Astrocyte of the spinal cord (primary cell): ENCODE measurements around the gene PDILT.

Experiments
- DNase-seq: peaks from one replicate; pipeline ENCODE4 v3.0.0; 2011; ENCODE audit warnings: low read depth, low spot score
- H3K4me3 ChIP-seq: 2 replicates; pipeline ENCODE4 v1.5.1; 2011; ENCODE audit warnings: low read depth, mild to moderate bottlenecking, low read length, moderate library complexity
- in situ Hi-C: cut with HindIII; loops from 2 replicates; pipeline ENCODE4 v1.10.0; 2017; ENCODE audit warnings: low sequenced_read_pairs
- TF ChIP-seq, protein P1 (sequence below): IDR thresholded peaks from 2 replicates; pipeline ENCODE4 v1.5.1; 2012; ENCODE audit warnings: low read depth, mild to moderate bottlenecking, low read length, inconsistent platforms

Gene PDILT

DNA sequence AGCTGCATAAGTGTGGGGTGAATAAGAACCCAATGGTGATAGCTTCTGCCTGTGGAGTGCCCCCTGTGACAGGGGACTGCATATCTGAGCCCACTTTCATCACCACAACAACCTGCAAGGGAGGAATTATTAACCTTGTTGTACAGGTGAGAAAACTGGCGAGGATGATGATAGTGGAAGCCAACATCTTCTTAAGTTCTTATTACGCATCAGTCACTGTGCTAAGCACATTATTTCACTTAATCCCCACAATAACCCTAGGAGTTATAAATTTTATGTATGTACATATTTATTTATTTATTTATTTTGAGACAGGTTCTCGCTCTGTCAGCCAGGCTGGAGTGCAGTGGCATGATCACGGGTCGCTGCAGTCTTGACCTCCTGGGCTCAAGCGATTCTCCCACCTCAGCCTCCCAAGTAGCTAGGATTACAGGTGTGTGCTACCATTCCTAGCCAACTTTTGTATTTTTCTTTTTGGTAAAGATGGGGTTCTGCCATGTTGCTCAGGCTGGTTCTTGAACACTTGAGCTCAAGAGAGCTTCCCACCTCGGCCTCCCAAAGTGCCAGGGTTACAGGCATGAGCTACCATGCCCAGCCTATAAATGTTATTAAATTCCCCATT, 7.6 kb downstream of the PDILT start:
- in situ Hi-C loops, result no loop called here
- DNase-seq, result no peak
- TF ChIP-seq, protein P1, sequence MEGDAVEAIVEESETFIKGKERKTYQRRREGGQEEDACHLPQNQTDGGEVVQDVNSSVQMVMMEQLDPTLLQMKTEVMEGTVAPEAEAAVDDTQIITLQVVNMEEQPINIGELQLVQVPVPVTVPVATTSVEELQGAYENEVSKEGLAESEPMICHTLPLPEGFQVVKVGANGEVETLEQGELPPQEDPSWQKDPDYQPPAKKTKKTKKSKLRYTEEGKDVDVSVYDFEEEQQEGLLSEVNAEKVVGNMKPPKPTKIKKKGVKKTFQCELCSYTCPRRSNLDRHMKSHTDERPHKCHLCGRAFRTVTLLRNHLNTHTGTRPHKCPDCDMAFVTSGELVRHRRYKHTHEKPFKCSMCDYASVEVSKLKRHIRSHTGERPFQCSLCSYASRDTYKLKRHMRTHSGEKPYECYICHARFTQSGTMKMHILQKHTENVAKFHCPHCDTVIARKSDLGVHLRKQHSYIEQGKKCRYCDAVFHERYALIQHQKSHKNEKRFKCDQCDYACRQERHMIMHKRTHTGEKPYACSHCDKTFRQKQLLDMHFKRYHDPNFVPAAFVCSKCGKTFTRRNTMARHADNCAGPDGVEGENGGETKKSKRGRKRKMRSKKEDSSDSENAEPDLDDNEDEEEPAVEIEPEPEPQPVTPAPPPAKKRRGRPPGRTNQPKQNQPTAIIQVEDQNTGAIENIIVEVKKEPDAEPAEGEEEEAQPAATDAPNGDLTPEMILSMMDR, result no peak
- H3K4me3 ChIP-seq, result no peak overlapping the region

DNA sequence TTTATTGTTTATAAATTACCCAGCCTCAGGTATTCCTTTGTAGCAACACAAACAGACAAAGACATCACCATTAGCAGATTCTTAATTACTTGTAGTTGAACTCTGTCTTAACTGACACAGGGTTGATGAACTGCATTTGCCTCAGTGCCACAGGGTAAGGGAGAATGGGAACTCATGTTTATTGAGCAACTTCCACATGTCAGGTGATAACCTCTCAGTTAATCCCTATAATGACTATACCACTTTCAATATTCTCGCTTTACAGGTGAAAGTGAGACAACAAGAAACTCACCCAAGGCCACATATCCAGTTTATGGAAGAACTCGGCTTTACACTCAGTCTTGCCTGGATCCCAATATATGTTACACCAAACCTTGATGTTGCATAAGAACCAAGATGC, 8.6 kb downstream of the PDILT start:
- H3K4me3 ChIP-seq, result no peak overlapping the region
- no peak for DNase-seq
- in situ Hi-C loops, result no loop called here
- TF ChIP-seq, protein P1, result no peak

DNA sequence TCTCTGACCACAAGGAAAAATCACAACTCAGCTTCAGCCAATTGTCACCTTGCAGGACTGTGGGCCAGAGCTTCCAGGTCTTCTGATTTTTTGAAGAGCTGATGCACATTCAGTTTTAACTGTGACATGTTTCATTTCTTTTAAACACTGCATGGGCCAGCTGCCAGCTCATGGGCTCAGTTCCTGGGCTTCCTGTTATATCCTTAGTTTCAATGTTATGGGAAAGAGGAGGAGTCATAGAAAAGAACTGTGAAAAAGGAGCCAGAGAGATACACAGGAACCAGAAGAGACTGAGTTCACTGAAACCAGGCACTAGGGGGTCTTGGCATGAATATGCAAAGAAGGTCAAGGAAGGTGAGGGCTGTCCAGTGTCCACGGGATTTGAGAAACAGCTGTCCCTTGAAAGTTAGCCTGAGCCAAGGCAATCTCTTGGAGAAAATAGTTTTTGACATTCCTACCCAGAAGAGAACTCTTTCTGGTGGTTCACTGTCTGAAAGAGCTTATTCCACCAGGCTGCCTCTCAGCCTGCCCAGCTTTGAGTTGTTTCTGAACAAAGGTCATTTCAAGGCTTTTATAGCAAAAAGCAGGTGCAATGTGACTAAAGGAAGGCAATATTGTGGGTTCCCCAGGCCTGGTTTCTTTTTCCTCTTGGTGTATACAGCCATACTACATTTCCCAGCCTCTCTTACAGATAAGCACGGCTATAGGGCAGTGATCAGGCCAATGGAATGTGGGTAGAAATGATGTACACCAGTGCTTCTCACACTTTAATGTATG, 10.5 kb downstream of the PDILT start:
- no peak for DNase-seq
- H3K4me3 ChIP-seq, result no peak overlapping the region
- TF ChIP-seq, protein P1, result no peak
- in situ Hi-C loops, result no loop called here

DNA sequence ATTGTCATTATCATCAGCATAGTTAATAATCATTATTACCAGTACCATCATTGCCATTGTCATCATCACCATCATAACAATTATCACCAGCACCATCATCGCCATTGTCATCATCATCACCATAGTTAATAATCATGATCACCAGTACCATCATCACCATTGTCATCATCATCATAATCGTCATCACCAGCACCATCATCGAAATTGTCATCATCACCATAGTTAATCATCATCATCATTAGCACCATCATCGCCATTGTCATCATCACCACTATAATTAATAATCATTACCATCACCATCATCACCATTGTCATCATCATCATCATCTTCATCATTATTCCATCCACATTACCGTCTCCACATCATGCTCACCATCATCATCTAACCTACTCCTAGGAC, 13.5 kb downstream of the PDILT start:
- TF ChIP-seq, protein P1, result no peak
- no peak overlapping the region for H3K4me3 ChIP-seq
- DNase-seq, result no peak
- in situ Hi-C loops, result no loop called here

DNA sequence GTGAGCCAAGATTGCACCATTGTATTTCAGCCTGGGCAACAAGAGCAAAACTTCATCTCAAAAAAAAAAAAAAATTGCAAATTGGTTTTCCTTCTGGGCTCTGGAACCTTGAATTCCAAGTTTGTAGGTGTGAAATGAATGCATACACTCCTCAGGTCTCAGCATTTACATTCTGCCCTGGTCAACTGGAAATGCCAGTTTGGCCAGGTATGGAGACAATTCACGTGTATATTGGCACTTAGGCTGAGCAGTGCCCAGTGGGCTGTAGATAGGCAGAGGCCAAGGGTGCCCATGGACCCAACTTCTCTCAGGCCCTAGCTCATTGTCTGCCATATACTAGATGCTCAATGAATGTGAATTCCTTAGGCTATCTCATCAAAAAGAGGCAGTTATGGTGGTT, 15.7 kb downstream of the PDILT start:
- DNase-seq, result no peak
- H3K4me3 ChIP-seq, result no peak overlapping the region
- TF ChIP-seq, protein P1, result no peak
- in situ Hi-C loops, result no loop called here

DNA sequence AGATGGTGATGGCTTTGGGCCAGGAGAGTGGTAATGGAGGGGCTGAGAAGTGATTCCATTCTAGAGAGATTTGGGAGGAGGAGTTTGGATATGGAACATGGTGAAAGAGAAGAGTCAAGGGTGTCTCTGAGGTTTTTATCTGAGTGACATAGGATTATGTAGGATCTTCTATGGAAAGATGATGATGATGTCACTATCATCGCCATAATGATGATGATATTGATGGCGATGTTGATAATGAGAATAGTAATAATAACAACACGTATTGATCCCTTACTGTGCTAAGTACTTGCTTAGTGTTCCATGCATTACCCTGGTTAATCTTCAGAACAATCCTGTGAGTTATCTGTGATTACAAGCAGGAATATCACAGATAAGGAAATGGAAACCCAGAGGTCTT, 16.6 kb downstream of the PDILT start:
- TF ChIP-seq, protein P1, result no peak
- no peak overlapping the region for H3K4me3 ChIP-seq
- no peak for DNase-seq
- in situ Hi-C loops, result no loop called here
